GM19240 (cell line): ENCODE data around the gene RGS6.

ENCODE experiments used
- DNase-seq: peaks from one replicate; pipeline ENCODE4 v3.0.0; 2011; ENCODE audit warnings: low spot score; ENCODE audit not compliant: insufficient read length

Gene RGS6

GRCh38 chr14:72013721-72014345 lies 81.6 kb downstream of the RGS6 start:
- no peak for DNase-seq

- DNase-seq: no peak
Measured at GRCh38 chr14:72014486-72014885, 82.3 kb downstream of the RGS6 start.

DNA sequence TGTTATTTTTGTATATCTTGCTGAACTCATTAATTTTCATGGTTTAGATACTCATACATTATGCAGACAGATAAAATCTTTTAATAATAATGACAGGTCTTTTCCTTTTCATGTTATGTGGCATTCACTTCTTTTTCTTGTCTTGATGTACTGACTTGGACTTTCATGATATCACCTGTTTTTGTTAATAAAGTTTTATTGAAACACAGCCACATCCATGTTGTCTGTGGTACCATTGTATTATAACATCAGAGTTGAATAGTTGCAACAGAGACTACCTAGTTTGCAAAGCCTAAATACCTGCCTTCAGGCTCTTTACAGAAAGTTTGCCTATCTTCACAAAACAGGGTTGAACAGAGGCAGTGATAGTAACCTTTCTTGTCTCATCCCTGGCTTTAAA lies 85.1 kb downstream of the RGS6 start:
- DNase-seq: no peak

DNA sequence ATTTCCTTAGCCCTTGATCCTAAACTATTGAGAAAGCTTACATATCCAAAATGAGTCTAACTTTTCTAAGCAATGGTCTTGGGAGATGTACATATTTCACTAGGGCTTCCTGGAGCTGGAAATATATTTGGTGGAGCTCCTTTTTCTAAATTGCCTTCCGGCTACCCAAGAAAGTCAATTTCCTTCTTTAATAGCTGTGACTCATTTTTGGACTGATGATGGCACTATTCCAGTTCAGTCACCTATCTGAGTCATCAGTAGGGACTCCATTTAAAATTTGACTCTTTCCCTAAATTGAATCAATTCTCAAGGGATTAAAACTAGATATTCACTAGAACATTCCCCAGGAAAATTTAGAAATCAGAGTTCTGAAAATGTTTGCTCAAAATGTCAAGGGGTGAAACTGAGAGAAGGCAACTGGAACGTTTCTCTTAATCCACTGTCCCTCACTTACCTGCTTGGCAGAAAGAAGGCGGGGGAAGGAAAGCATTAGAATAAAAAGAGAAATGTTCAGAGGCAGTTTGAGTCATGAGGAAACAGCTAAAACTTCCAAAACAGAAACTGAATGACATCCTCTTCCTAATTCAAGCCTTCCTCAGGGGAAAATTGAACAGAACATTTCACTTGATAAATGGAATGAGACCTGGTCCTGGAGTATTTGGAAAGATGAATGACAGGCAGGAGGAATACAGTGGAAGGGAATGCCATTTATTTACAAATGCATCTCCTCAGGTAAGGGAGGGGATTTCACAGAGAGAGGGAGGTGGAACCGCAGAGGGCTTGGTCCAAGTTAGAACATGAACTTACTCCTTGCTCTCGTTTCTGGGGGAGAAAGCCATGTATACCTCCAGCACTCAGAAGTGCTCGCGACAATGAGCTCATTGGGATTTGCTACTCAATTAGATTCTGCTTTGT lies 91.2 kb downstream of the RGS6 start:
- no peak for DNase-seq

DNA sequence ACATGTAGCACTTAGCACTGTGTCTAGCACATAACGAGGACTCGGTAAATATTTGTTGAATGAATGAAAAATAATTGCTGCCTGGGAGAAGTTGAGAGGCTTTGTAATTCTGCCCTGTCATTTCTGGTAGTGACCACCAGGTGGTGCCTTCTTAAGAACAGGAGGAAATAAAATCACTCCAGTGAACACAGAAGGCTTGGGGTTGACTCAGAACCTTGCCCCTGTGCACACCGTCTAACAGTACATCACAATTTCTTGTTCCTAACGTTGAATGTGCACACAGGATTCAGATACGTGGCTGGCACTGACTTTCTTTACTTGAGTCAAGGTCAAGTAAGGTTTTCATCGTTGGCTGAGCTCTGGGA lies 91.8 kb downstream of the RGS6 start:
- peak; percentile 14 for DNase-seq

GRCh38 chr14:72024504-72024903 lies 92.3 kb downstream of the RGS6 start:
- DNase-seq: no peak

DNA sequence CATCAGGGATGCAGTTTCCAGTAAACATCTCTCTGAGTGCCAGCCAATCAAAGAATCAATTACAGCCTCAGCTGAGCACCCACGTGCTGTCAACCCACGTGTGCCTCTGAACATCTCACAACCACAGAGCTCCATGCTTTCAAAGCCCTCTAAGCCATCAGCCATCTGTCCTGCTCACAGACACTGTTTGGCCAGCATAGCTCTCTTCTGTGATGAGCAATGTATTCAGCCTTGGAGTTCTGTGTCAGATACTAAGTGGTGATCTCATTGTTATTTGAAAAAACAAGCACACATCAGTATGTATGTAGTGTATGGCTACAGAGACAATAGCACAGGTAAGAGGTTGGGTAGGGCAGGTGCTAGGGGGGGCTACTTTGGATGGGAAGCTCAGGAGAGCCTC lies 94.3 kb downstream of the RGS6 start:
- no peak for DNase-seq

GRCh38 chr14:72027061-72027460 lies 94.8 kb downstream of the RGS6 start:
- no peak for DNase-seq

- DNase-seq: no peak
Measured at GRCh38 chr14:72033365-72033764, 101.1 kb downstream of the RGS6 start.

- no peak for DNase-seq
Measured at GRCh38 chr14:72040528-72040927, 108.3 kb downstream of the RGS6 start.

DNA sequence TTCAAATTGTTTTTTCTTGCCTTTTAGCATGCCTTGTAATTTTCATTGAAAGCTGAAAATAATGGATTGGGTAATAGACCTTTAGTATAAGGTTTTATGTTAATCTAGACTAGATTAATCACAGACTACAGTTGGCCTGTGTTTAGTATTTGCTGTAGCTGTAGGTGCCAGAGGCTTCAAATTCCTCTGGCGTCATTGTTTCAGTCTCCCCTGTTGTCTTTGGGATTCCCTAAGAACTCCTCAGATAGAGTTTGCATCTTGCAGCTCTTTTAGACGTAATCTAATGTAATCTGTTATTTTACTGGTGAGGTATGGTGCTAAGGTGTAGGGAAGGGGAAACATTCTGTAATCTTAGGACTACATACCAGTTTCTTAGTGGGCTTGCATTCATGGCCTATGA lies 113.0 kb downstream of the RGS6 start:
- DNase-seq: no peak

- DNase-seq: no peak
Measured at GRCh38 chr14:72045885-72046284, 113.7 kb downstream of the RGS6 start.

DNA sequence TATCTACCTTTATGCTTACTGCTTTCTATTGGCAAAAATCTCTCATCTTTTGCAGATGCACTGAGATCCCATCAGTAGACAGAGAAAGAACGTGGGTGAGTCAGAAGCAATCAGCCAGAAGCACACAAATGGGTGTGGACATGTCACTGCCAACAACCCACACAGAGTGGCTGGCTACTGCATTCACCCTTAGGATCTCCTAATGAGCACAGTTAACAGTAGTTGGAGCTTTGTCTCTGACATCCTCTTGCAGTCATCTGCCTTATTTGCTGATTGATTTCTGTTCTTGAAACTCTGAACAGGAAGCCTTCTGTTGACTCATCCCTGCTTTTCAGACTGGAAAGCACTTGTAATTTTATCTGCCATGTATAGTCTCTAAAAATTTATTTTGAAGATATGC lies 117.2 kb downstream of the RGS6 start:
- DNase-seq: peak; percentile 15

DNA sequence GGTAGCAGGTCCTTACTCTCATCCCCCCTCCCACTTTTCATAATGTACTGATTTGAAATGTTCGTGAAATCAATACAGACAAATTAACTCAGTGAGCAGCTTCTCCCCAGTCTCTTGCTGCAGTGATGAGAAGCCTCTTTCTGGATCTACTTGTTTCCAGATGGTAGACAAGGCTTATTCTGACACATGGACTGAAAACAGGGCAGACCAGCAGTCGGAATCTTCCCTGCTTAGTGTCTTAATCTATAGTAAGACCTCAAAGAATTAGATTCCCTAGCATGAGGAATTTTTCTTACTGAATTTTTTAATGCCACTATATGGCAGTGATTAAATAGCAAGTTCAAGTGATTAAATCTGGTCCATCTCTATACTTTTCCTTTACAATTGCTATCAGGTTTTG lies 120.1 kb downstream of the RGS6 start:
- DNase-seq: no peak

DNA sequence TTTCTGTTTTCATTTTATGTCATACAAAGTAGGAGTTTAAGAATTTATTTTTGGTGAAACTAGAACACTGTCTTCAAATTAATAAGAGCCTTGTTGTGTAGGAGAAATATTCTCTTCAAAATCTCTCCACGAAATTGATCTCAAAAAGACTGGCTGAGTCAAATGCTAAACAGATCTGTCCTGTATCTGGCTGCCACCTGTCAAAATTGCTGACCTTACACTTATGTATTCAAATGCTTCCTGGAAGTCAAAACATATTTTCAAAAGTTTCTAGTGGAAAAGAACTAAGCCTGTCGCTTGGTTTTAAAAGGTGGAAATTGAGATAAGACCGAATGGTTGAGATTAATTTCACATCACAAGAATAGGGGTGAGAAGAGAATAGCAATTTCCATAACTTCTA lies 121.4 kb downstream of the RGS6 start:
- DNase-seq: no peak

DNA sequence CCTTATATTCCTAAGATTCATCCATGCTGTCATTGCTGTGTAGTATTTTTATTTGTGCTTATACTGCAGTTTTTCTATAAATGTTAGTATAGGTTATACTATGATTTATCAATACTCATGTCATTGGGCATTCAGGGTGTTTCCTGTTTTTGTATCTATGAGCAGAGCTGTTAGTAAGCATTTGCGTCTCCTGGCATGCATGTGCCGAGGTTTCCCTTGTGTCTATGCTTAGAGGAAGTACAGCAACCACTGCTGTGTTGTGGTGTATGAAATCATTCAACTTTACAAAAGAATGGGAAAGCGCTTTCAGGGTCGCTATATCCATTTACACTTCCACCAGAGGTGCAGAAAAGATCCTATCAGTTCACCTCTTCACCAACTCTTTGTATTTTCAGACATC lies 122.7 kb downstream of the RGS6 start:
- DNase-seq: no peak

GRCh38 chr14:72057701-72058285 lies 125.6 kb downstream of the RGS6 start:
- no peak for DNase-seq

DNA sequence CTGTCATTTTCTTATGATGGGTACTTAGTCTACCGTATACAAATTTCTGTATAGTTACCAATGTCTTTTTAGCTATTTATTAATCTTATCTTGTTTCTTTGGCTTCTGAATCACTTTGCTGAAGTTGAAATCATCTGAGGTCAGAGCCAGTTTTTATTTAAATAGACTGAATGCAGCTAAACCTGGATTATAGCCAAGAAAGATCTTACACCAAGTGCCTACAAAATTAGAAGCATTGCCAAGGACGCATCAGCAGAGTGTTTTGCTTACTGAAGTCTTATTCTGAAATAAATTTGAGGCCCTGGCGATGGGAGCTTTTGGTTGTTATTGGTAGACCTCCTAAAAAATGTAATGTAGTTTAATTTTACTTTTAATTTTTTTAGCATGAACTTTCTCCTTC lies 128.2 kb downstream of the RGS6 start:
- no peak for DNase-seq

DNA sequence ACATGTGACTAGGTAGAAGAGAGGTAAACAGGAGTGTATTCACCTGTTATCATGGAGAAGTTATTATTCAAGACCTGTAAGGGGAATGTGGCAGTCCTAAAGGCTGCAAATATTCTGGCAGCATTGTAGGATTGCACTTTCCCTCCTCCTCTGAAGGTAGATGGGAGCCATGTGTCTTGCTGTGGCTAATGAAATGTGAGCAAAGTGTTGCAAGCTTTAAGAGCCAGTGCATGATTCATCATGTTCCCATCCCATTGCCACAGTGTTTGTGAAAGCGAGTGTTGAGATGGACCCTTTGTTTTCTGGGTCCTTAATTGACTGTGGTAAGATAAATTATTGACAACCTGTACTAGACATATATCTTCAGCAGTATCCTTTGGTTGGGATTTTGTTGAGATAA lies 128.7 kb downstream of the RGS6 start:
- no peak for DNase-seq

- DNase-seq: no peak
Measured at GRCh38 chr14:72061718-72062117, 129.5 kb downstream of the RGS6 start.

- DNase-seq: no peak
Measured at GRCh38 chr14:72063761-72064282, 131.6 kb downstream of the RGS6 start.

- DNase-seq: no peak
Measured at GRCh38 chr14:72064501-72064900, 132.3 kb downstream of the RGS6 start.
